ENCODE data around the gene IGHMBP2. TPM values are rescaled to one million over a fixed set of nuclear protein-coding genes. Genes with fewer than 3 reads are reported as not detected.

The IGHMBP2 gene
- total and polyA plus RNA-seq, 2 of the 8 experiments (the other 6 are each of a cell fraction or from before 2014, with no cell fraction given) = 8.4 to 17.6 TPM

- TF ChIP-seq SIRT6 (IDR thresholded peaks at IDR 0.05; ENCODE audit: low read length) (no peak), EGR1 (IDR thresholded peaks at IDR 0.05; ENCODE audit: borderline replicate concordance, low read depth, low read length) (0 out of 2 replicates have a peak, but pooled peaks have one; percentile 36)
- FAIRE-seq = no peak
- no peak for DNase-seq (ENCODE audit: low read depth in 1 of 2, low spot score in 2 of 2)
- no peak overlapping the region for H3K4me3 ChIP-seq (ENCODE audit: extremely low read depth in 1 of 4, insufficient read depth in 2 of 4, low read depth in 3 of 4, low read length in 4 of 4)
- no peaks in the 10 kb centered on the region for H3K9me3 ChIP-seq (ENCODE audit: insufficient read depth in 2 of 2, low read depth in 1 of 2, low read length in 1 of 2)
- H3K79me1 ChIP-seq (ENCODE audit: low read depth, low read length) = no peaks in the 10 kb centered on the region; the same call in 1 of the 2 replicates
- no peak overlapping the region for H2BK5ac ChIP-seq (ENCODE audit: low read depth, low read length)
- H3K18ac ChIP-seq (ENCODE audit: extremely low read depth, low read length) = no peak overlapping the region
- no peaks in the 10 kb centered on the region for H3K4me1 ChIP-seq (replicated peaks in 1 of 4; ENCODE audit: control insufficient read depth in 3 of 4, insufficient read depth in 4 of 4, low read length in 3 of 4)
- H4K5ac ChIP-seq (ENCODE audit: insufficient read length, low read depth, low read length) = no peak overlapping the region
- no peak overlapping the region for H2BK20ac ChIP-seq (ENCODE audit: low read length)
- 93% methylated on average over 23 of the region's 29 CpGs; no CpG with 5 or more reads in 1 of the 2 experiments for WGBS, 2 experiments (ENCODE audit: extremely low coverage in 1 of 2, insufficient coverage in 1 of 2, insufficient read length in 1 of 2, insufficient replicate concordance in 2 of 2, low coverage in 1 of 2, low lambda C conversion rate in 2 of 2, missing lambda C conversion rate in 1 of 2)
- no peak overlapping the region for H2BK12ac ChIP-seq (ENCODE audit: low read depth, low read length)
- no peaks in the 10 kb centered on the region for H3K23me2 ChIP-seq (ENCODE audit: low read depth, low read length)
- H2AFZ ChIP-seq (ENCODE audit: low read length) = no peak overlapping the region
- no peaks in the 10 kb centered on the region for H3K27me3 ChIP-seq (replicated peaks in 1 of 4; ENCODE audit: control insufficient read depth in 3 of 4, extremely low read depth in 1 of 4, insufficient read depth in 3 of 4, low read length in 3 of 4)
- H4K20me1 ChIP-seq (replicated peaks in 1 of 2; ENCODE audit: control insufficient read depth in 1 of 2, insufficient read depth in 2 of 2, low read length in 2 of 2) = peaks cover 3 to 4% of the 10 kb centered on the region in 2 experiments
- no peaks in the 10 kb centered on the region for H3K79me2 ChIP-seq (ENCODE audit: control insufficient read depth in 1 of 2, insufficient read depth in 2 of 2, low read length in 2 of 2)
- no peak overlapping the region for H3K56ac ChIP-seq (replicated peaks; ENCODE audit: insufficient read length, low read depth, low read length)
- H2BK120ac ChIP-seq (replicated peaks; ENCODE audit: low read depth, low read length) = no peak overlapping the region
- no peak overlapping the region for H4K91ac ChIP-seq (replicated peaks; ENCODE audit: insufficient read length, low read length)
- POLR2A ChIA-PET (ENCODE audit: partially characterized antibody) = no interaction called here
- no peak overlapping the region for H3K27ac ChIP-seq (ENCODE audit: low read depth, low read length)
- CTCF ChIA-PET (ENCODE audit: partially characterized antibody) = no interaction called here
- H3K4me2 ChIP-seq (ENCODE audit: insufficient read depth in 1 of 2, low read depth in 2 of 2, low read length in 2 of 2) = no peak overlapping the region
- no peak overlapping the region for H2BK15ac ChIP-seq (ENCODE audit: low read length)
- H3K14ac ChIP-seq (ENCODE audit: insufficient read length) = no peak overlapping the region
- no peak overlapping the region for H4K8ac ChIP-seq (ENCODE audit: extremely low read depth, insufficient read depth, low read length)
- H3K4ac ChIP-seq (replicated peaks; ENCODE audit: insufficient read length, low read depth, low read length) = no peak overlapping the region
- H3K23ac ChIP-seq (ENCODE audit: insufficient read length) = no peak overlapping the region
- no peak overlapping the region for H3K9ac ChIP-seq (replicated peaks in 1 of 4; ENCODE audit: extremely low read depth in 1 of 4, low read depth in 3 of 4, low read length in 3 of 4)
- H3K36me3 ChIP-seq (ENCODE audit: control insufficient read depth in 2 of 4, insufficient read depth in 4 of 4, low read length in 3 of 4) = peaks cover 4 to 22% (median 14%) of the 10 kb centered on the region in 4 experiments; a peak in 5 of 8 replicates
- no peak overlapping the region for H2AK5ac ChIP-seq (ENCODE audit: low read depth, low read length)
Measured at GRCh38 chr11:68935516-68936357, 32.0 kb downstream of the IGHMBP2 start.

All from H1 (cell line).